Lower leg skin (tissue), 4 donors: Measurements from ENCODE around the gene FCN3. TPM values are rescaled to one million over a fixed set of nuclear protein-coding genes. Genes with fewer than 3 reads are reported as not detected.

Source experiments
- DNase-seq, 2 donors: peaks; one replicate each; pipeline ENCODE4 v3.0.0-alpha.2; 2019; ENCODE audit warnings: low spot score in 2 of 2
- H3K4me3 ChIP-seq: fragments of 200-600 bp; sonication (generic); 2 replicates; pipeline ENCODE4 v1.5.1; 2017; ENCODE audit warnings: mild to moderate bottlenecking, low read depth; ENCODE audit not compliant: poor library complexity, severe bottlenecking
- CTCF ChIP-seq, 3 donors: fragments of 450-650 bp; IDR thresholded peaks; one replicate each; pipeline ENCODE4 v1.5.1; 2016; ENCODE audit warnings: antibody characterized with exemption in 3 of 3, mild to moderate bottlenecking in 3 of 3, moderate library complexity in 2 of 3
- POLR2A ChIP-seq, 2 donors: fragments of 450-650 bp; IDR thresholded peaks; one replicate each; pipeline ENCODE4 v1.6.1; 2016 to 2017; ENCODE audit warnings: antibody characterized with exemption in 2 of 2, mild to moderate bottlenecking in 1 of 2, moderate library complexity in 1 of 2
- WGBS, 2 donors: methylation state at CpG; one replicate each; pipeline ENCODE4 v1.1.5; 2018; 5-methylcytosine and 5-hydroxymethylcytosine counted together
- intact Hi-C: fragments of 100-400 bp; cut with DNase I; formaldehyde crosslinking; loops from one replicate; pipeline ENCODE4 v1.15.0; 2023; ENCODE audit warnings: low total_unique reads
- total RNA-seq, 4 donors: library from RNA; depleted of rRNA; stranded (reverse); fragments of >200 nt; gene quantifications; one replicate each; pipeline ENCODE4 v1.1.0, GENCODE V29; 2016

FCN3 gene
- total RNA-seq, 4 donors from 2014 or later = 1.0 to 6.5 (median 1.7) TPM; not detected in 1

GRCh38 chr1:27364696-27365371, 9.8 kb downstream of the FCN3 start:
- 58 to 62% methylated on average over 10 to 11 of the region's 11 CpGs for WGBS, 2 donors

DNA sequence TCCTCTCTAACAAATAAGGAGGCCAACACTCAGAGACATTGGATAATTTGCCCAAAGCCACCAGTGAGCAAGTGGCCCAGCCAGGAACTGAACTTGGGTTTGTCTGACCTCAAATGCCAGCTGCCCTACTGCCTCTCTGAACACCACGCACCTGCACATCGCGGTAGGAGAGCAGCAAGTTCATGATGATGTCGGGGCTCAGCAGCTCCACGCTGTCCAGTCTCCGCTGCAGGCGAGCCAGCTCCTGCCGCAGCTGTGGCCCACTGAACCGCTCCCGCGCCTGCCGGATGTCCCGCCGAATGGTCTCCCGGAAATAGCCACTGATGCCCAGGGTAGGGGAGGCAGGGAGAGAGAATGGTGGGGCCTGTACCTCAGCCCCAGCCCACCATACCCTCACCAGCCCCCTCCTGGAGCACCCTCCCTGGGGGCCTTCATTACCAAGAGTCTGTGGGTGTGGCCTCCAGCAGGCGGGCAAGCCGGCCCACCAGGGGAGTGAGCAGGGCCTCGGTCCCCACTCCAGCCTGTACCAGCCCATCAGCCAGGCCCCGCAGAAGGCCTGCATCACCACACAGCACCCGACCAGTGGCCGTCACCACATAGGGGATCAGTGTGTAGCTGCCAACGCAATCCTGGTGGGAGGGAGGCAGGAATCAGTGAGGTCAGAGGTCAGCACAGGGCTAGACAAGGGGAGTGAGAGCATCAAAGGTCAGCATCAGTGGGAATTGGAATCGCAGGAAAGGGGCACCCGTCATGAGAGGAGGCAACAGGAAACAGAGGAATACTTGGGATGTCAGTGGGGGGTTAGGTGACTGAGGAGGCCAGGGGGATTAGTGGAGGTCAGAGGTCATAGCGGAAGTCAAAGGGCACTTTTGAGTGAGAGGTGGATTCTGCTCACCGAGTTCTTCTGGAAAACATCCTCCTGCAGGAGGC, 10.6 kb downstream of the FCN3 start:
- 83 to 88% methylated on average over 26 of the region's 26 CpGs for WGBS, 2 donors
- TF ChIP-seq POLR2A (IDR thresholded peaks at IDR 0.05) = no peak
- TF ChIP-seq CTCF (IDR thresholded peaks at IDR 0.05) = no peak
- intact Hi-C loops = no loop called here
- no peak overlapping the region for H3K4me3 ChIP-seq
- DNase-seq = no peak

More at GRCh38 chr1:27364696-27365371, 9.8 kb downstream of the FCN3 start:
- no peak for DNase-seq
- TF ChIP-seq CTCF (IDR thresholded peaks at IDR 0.05) = no peak
- no peak for TF ChIP-seq POLR2A (IDR thresholded peaks at IDR 0.05)
- H3K4me3 ChIP-seq = no peak overlapping the region
- intact Hi-C loops = no loop called here

DNA sequence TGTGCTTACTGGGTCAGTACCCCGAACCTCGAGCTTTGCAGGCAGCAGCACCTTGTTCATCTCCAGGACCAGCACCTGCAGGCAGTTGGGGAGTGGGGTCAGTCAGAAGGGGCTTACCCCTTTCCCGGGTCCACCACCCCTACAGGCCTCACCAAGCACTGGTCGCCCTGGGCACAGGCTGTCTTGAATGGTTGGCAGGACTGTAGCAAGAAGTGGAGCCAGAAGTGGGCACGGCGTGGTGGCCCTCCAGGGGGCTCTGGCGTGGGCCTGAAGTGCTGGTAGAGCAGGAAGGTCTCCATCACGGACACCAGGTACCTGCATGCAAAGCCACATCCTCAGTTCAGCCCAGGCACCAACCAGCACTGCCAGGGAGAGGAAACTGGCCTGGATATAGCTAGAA, 13.1 kb downstream of the FCN3 start:
- 87 to 94% methylated on average over 3 to 6 of the region's 8 CpGs for WGBS, 2 donors
- no peak for TF ChIP-seq CTCF (IDR thresholded peaks at IDR 0.05)
- TF ChIP-seq POLR2A (IDR thresholded peaks at IDR 0.05) = no peak
- intact Hi-C loops = no loop called here

DNA sequence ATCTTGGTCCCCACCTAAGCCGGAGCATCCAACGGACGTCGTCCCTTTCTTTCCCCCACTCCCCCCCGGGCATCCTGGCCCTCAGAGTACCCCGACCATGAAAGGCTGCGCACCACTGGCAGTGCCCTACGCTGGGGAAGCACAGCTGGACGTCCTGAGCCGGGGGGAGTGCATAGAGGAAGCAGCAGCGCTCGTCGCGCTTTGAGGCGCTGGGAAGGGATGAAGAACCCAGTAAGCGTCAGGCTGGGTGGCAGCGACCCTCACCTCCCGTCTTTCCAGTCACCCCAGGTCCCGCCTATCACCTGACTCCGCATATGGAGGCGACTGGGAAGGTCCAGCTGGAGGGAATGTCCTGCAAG, 13.6 kb downstream of the FCN3 start:
- 90 to 91% methylated on average over 21 of the region's 21 CpGs for WGBS, 2 donors
- no peak overlapping the region for H3K4me3 ChIP-seq
- no peak for TF ChIP-seq POLR2A (IDR thresholded peaks at IDR 0.05)
- no peak for TF ChIP-seq CTCF (IDR thresholded peaks at IDR 0.05)

More for the DNA sequence above, 13.1 kb downstream of the FCN3 start:
- DNase-seq = no peak
- H3K4me3 ChIP-seq = no peak overlapping the region

DNA sequence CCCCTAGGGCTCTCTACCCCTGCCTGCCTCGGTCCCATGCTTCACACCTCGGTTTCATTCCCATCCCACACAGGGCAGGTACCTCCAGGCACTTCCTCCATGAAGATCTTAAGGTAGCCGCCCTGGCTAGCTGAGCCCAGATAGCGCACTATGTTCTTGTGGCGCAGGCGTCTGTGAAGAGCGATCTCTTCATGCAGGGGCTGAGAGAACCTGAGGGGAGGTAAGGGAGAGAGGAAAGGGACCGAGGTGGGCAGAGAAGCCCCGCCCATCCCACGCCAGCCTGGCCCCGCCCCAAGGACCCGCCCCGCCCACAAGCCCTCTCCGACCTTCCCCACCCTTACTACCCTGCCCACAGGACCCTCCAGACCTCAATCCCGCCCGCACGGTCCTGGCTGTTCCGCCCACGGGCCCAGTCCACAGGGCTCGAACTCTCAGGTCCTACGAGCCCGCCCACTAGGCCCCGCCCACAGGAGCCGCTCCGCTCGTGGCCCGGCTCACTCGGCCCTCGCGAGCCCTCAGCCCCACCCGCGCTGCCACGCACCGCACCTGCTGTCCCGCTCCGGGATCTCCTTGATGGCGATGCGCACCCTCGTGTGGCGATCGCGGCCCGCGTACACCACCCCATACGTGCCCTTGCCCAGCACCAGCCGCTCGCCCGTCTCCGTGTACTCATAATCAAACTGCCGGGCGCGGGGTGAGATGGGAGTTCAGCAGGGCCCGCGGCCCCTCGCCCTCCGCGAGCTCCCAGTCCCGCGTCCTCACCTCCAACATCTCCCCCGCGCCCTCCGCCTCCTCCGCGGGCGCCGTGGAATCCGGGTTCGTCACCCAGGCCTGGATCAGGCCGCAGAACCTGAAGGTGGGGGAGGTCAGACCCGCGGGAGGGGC, 14.2 kb downstream of the FCN3 start:
- TF ChIP-seq POLR2A (IDR thresholded peaks at IDR 0.05) (no peak), CTCF (IDR thresholded peaks at IDR 0.05) (no peak)
- no peak overlapping the region for H3K4me3 ChIP-seq
- no peak for DNase-seq
- WGBS, 2 donors = 68 to 79% methylated on average over 70 to 71 of the region's 71 CpGs
- intact Hi-C loops = no loop called here

More for the DNA sequence above, 13.6 kb downstream of the FCN3 start:
- intact Hi-C loops = no loop called here
- DNase-seq = no peak
